ENCODE measurements around the gene VWCE.
"Not testable (repeated sequence)": the region's sequence is repeated elsewhere in the genome, so short reads cannot be mapped to it uniquely, and the experiment has no call there.

The VWCE gene

GRCh38 chr11:61264371-61264770 lies 30.7 kb downstream of the VWCE start:
- Histone ChIP-seq H3K36me3 (ENCODE audit: insufficient read depth, low read depth, low read length) (no peaks in the 10 kb centered on the region), H3K27me3 (ENCODE audit: insufficient read depth, low read length) (no peaks in the 10 kb centered on the region), H3K9ac (ENCODE audit: low read depth, low read length) (no peak overlapping the region), H3K9me3 (ENCODE audit: insufficient read depth, low read depth, low read length) (no peaks in the 10 kb centered on the region), H3K27ac (ENCODE audit: low read length) (no peak overlapping the region), H3K4me3 (ENCODE audit: low read length) (no peak overlapping the region), H3K4me1 (ENCODE audit: insufficient read depth, low read length) (no peaks in the 10 kb centered on the region)

GRCh38 chr11:61259363-61259762 lies 35.8 kb downstream of the VWCE start:
- H3K9me3 ChIP-seq (ENCODE audit: insufficient read depth, low read depth, low read length), result no peaks in the 10 kb centered on the region
- no peak overlapping the region for H3K27ac ChIP-seq (ENCODE audit: low read length)
- no peaks in the 10 kb centered on the region for H3K27me3 ChIP-seq (ENCODE audit: insufficient read depth, low read length)
- no peak overlapping the region for H3K4me3 ChIP-seq (ENCODE audit: low read length)
- no peak overlapping the region for H3K9ac ChIP-seq (ENCODE audit: low read depth, low read length)
- H3K4me1 ChIP-seq (ENCODE audit: insufficient read depth, low read length), result no peaks in the 10 kb centered on the region
- H3K36me3 ChIP-seq (ENCODE audit: insufficient read depth, low read depth, low read length), result peaks cover 5% of the 10 kb centered on the region; the same call in 1 of the 2 replicates

- Histone ChIP-seq H3K4me3 (ENCODE audit: low read length) (no peak overlapping the region), H3K9me3 (ENCODE audit: insufficient read depth, low read depth, low read length) (no peaks in the 10 kb centered on the region), H3K36me3 (ENCODE audit: insufficient read depth, low read depth, low read length) (peaks cover 5% of the 10 kb centered on the region; the same call in 1 of the 2 replicates), H3K27me3 (ENCODE audit: insufficient read depth, low read length) (no peaks in the 10 kb centered on the region), H3K27ac (ENCODE audit: low read length) (no peak overlapping the region), H3K4me1 (ENCODE audit: insufficient read depth, low read length) (no peaks in the 10 kb centered on the region), H3K9ac (ENCODE audit: low read depth, low read length) (no peak overlapping the region)
Measured at GRCh38 chr11:61258546-61258945, 36.6 kb downstream of the VWCE start.

- Histone ChIP-seq H3K9ac (ENCODE audit: low read depth, low read length) (no peak overlapping the region), H3K9me3 (ENCODE audit: insufficient read depth, low read depth, low read length) (no peaks in the 10 kb centered on the region), H3K36me3 (ENCODE audit: insufficient read depth, low read depth, low read length) (peaks cover 5% of the 10 kb centered on the region; the same call in 1 of the 2 replicates), H3K4me1 (ENCODE audit: insufficient read depth, low read length) (no peaks in the 10 kb centered on the region), H3K27me3 (ENCODE audit: insufficient read depth, low read length) (no peaks in the 10 kb centered on the region), H3K4me3 (ENCODE audit: low read length) (no peak overlapping the region), H3K27ac (ENCODE audit: low read length) (no peak overlapping the region)
Measured at GRCh38 chr11:61256710-61257482, 38.2 kb downstream of the VWCE start.

GRCh38 chr11:61254403-61255025 lies 40.6 kb downstream of the VWCE start:
- Histone ChIP-seq H3K9ac (ENCODE audit: low read depth, low read length) (no peak overlapping the region), H3K4me3 (ENCODE audit: low read length) (no peak overlapping the region)

GRCh38 chr11:61252332-61252731 lies 42.8 kb downstream of the VWCE start:
- not testable (repeated sequence) for H3K36me3 ChIP-seq (ENCODE audit: insufficient read depth, low read depth, low read length); H3K9me3 ChIP-seq (ENCODE audit: insufficient read depth, low read depth, low read length); H3K27me3 ChIP-seq (ENCODE audit: insufficient read depth, low read length); H3K9ac ChIP-seq (ENCODE audit: low read depth, low read length); H3K4me3 ChIP-seq (ENCODE audit: low read length); H3K27ac ChIP-seq (ENCODE audit: low read length); H3K4me1 ChIP-seq (ENCODE audit: insufficient read depth, low read length)

More at GRCh38 chr11:61254403-61255025, 40.6 kb downstream of the VWCE start:
- no peaks in the 10 kb centered on the region for H3K27me3 ChIP-seq (ENCODE audit: insufficient read depth, low read length)
- H3K9me3 ChIP-seq (ENCODE audit: insufficient read depth, low read depth, low read length), result no peaks in the 10 kb centered on the region
- H3K4me1 ChIP-seq (ENCODE audit: insufficient read depth, low read length), result no peaks in the 10 kb centered on the region
- H3K27ac ChIP-seq (ENCODE audit: low read length), result no peak overlapping the region
- peaks cover 5% of the 10 kb centered on the region; the same call in 1 of the 2 replicates for H3K36me3 ChIP-seq (ENCODE audit: insufficient read depth, low read depth, low read length)

- H3K4me1 ChIP-seq (ENCODE audit: insufficient read depth, low read length); H3K4me3 ChIP-seq (ENCODE audit: low read length); H3K36me3 ChIP-seq (ENCODE audit: insufficient read depth, low read depth, low read length); H3K27ac ChIP-seq (ENCODE audit: low read length); H3K27me3 ChIP-seq (ENCODE audit: insufficient read depth, low read length); H3K9ac ChIP-seq (ENCODE audit: low read depth, low read length); H3K9me3 ChIP-seq (ENCODE audit: insufficient read depth, low read depth, low read length): not testable (repeated sequence)
Measured at GRCh38 chr11:61250796-61251765, 44.0 kb downstream of the VWCE start.

- H3K36me3 ChIP-seq (ENCODE audit: insufficient read depth, low read depth, low read length); H3K9ac ChIP-seq (ENCODE audit: low read depth, low read length); H3K4me1 ChIP-seq (ENCODE audit: insufficient read depth, low read length); H3K27ac ChIP-seq (ENCODE audit: low read length); H3K9me3 ChIP-seq (ENCODE audit: insufficient read depth, low read depth, low read length); H3K4me3 ChIP-seq (ENCODE audit: low read length); H3K27me3 ChIP-seq (ENCODE audit: insufficient read depth, low read length): not testable (repeated sequence)
Measured at GRCh38 chr11:61249201-61249600, 45.9 kb downstream of the VWCE start.

GRCh38 chr11:61248071-61248470 lies 47.0 kb downstream of the VWCE start:
- H3K36me3 ChIP-seq (ENCODE audit: insufficient read depth, low read depth, low read length); H3K9me3 ChIP-seq (ENCODE audit: insufficient read depth, low read depth, low read length); H3K9ac ChIP-seq (ENCODE audit: low read depth, low read length); H3K4me1 ChIP-seq (ENCODE audit: insufficient read depth, low read length); H3K27ac ChIP-seq (ENCODE audit: low read length); H3K4me3 ChIP-seq (ENCODE audit: low read length); H3K27me3 ChIP-seq (ENCODE audit: insufficient read depth, low read length): not testable (repeated sequence)

GRCh38 chr11:61245284-61245964 lies 49.7 kb downstream of the VWCE start:
- not testable (repeated sequence) for H3K27me3 ChIP-seq (ENCODE audit: insufficient read depth, low read length); H3K36me3 ChIP-seq (ENCODE audit: insufficient read depth, low read depth, low read length); H3K9me3 ChIP-seq (ENCODE audit: insufficient read depth, low read depth, low read length); H3K4me1 ChIP-seq (ENCODE audit: insufficient read depth, low read length); H3K9ac ChIP-seq (ENCODE audit: low read depth, low read length); H3K4me3 ChIP-seq (ENCODE audit: low read length); H3K27ac ChIP-seq (ENCODE audit: low read length)

- not testable (repeated sequence) for H3K9ac ChIP-seq (ENCODE audit: low read depth, low read length); H3K9me3 ChIP-seq (ENCODE audit: insufficient read depth, low read depth, low read length); H3K27ac ChIP-seq (ENCODE audit: low read length); H3K4me3 ChIP-seq (ENCODE audit: low read length); H3K27me3 ChIP-seq (ENCODE audit: insufficient read depth, low read length); H3K36me3 ChIP-seq (ENCODE audit: insufficient read depth, low read depth, low read length); H3K4me1 ChIP-seq (ENCODE audit: insufficient read depth, low read length)
Measured at GRCh38 chr11:61241526-61241925, 53.6 kb downstream of the VWCE start.
